Omental fat pad (tissue), 4 donors: Measurements from ENCODE around the gene LSS. TPM values are rescaled to one million over a fixed set of nuclear protein-coding genes. Genes with fewer than 3 reads are reported as not detected.
"Not testable (repeated sequence)": the region's sequence is repeated elsewhere in the genome, so short reads cannot be mapped to it uniquely, and the experiment has no call there.

Source experiments
- ATAC-seq: fragments of 150-250 bp; one replicate; pipeline ENCODE4 v1.9.1; 2016; ENCODE audit warnings: mild to moderate bottlenecking, moderate library complexity; ENCODE audit not compliant: low FRiP score
- DNase-seq: peaks from one replicate; pipeline ENCODE4 v3.0.0-alpha.2; 2019; ENCODE audit warnings: low spot score
- total RNA-seq, 4 donors: library from RNA; depleted of rRNA; stranded (reverse); fragments of >200 nt; gene quantifications; one replicate each; pipeline ENCODE4 v1.1.0, GENCODE V29; 2016
- TF ChIP-seq, protein P1 (sequence below), 3 donors: fragments of 450-650 bp; IDR thresholded peaks; one replicate each; pipeline ENCODE4 v1.5.1; 2016 to 2017; ENCODE audit warnings: antibody characterized with exemption in 3 of 3, mild to moderate bottlenecking in 3 of 3, moderate library complexity in 2 of 3

Gene LSS
- total RNA-seq, 4 donors from 2014 or later, result 94.8 to 122 (median 108) TPM

DNA sequence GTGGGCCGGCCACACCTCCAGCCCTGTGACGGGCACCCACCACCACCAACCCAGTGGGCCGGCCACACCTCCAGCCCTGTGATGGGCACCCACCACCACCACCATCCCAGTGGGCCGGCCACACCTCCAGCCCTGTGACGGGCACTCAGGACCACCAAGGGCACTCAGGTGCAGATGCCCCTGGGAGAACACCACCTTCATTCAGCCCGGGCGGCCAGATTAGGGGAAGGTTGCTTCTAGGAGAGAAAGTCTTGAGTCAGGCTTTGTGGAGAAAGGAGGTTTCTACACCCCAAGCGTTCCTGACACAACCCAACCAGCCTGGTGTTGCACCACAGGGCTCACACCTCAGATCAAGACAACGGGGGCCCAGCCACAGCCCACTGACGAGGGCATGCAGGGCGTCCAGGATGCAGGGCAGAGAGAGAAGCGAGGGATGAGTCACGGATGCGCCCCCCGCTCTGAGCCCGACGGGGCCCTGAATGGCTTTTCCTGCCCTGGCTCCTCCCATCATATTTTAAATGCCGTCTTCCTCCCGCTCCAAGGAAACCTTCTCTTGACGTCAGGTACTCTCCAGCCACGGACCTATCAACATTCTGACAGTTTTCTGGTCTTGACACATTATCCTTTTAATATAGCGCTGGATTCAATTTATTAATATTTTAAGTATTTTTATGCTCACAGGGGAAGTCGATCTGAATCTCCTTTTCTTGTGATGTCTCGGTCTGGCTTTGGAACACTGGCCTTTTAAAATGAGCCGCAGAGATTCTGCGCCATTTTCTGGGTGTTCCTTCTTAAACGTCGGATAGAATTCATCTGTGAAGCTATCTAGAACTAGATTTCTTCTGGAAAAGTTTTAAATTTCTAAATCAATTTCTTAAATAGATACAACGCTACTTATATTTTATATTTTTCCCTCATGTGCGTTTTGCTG is 43.7 kb downstream of the LSS start:
- TF ChIP-seq, protein P1, sequence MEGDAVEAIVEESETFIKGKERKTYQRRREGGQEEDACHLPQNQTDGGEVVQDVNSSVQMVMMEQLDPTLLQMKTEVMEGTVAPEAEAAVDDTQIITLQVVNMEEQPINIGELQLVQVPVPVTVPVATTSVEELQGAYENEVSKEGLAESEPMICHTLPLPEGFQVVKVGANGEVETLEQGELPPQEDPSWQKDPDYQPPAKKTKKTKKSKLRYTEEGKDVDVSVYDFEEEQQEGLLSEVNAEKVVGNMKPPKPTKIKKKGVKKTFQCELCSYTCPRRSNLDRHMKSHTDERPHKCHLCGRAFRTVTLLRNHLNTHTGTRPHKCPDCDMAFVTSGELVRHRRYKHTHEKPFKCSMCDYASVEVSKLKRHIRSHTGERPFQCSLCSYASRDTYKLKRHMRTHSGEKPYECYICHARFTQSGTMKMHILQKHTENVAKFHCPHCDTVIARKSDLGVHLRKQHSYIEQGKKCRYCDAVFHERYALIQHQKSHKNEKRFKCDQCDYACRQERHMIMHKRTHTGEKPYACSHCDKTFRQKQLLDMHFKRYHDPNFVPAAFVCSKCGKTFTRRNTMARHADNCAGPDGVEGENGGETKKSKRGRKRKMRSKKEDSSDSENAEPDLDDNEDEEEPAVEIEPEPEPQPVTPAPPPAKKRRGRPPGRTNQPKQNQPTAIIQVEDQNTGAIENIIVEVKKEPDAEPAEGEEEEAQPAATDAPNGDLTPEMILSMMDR (IDR thresholded peaks at IDR 0.05), result no peak
- ATAC-seq (peak; percentile 81), DNase-seq (peak; percentile 56)

DNA sequence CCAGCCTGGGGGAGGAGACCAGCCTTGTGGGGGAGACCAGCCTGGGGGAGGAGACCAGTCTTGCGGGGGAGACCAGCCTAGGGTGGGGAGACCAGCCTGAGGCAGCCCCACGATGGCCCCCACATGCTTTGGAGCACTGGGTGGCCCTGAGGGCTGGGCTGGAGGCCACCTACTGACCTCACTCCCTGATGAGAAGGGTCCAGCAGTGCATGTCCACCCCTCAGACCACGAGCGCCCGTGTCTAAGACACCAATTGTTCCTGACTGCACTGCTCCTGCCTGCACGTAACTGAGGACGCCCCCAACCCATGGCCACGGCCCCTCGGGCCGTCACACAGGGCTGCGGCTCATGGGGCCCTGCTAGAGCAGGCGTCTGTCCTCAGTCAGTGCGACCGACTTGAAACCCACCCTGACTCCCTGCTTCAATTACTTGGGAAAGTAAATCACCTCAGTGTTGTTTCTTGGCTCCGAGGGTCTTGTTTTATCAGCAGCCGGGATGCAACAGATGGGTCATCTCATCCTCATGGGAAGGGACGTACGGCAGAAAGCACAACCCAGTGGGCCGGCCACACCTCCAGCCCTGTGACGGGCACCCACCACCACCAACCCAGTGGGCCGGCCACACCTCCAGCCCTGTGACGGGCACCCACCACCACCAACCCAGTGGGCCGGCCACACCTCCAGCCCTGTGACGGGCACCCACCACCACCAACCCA is 44.5 kb downstream of the LSS start, which contains the start of gene SPATC1L:
SPATC1L (minus strand) TSS at position 550 of the 715 bp plus-strand sequence. CDS start 1,643 bp downstream, outside the sequence.
- TF ChIP-seq, protein P1 (IDR thresholded peaks at IDR 0.05), result no peak
- DNase-seq (no peak), ATAC-seq (peak; percentile 40)

DNA sequence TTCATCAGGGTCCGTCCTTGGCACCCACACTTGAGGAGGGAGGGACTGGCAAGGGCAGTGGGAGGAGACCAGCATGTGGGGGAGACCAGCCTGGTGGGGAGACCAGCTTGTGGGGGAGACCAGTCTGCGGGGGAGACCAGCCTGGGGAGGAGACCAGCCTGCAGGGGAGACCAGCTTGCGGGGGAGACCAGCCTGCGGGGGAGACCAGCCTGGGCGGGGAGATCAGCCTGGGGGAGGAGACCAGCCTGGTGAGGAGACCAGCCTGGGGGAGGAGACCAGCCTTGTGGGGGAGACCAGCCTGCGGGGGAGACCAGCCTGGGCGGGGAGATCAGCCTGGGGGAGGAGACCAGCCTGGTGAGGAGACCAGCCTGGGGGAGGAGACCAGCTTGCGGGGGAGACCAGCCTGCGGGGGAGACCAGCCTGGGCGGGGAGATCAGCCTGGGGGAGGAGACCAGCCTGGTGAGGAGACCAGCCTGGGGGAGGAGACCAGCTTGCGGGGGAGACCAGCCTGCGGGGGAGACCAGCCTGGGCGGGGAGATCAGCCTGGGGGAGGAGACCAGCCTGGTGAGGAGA is 45.2 kb downstream of the LSS start:
- not testable (repeated sequence) for ATAC-seq

DNA sequence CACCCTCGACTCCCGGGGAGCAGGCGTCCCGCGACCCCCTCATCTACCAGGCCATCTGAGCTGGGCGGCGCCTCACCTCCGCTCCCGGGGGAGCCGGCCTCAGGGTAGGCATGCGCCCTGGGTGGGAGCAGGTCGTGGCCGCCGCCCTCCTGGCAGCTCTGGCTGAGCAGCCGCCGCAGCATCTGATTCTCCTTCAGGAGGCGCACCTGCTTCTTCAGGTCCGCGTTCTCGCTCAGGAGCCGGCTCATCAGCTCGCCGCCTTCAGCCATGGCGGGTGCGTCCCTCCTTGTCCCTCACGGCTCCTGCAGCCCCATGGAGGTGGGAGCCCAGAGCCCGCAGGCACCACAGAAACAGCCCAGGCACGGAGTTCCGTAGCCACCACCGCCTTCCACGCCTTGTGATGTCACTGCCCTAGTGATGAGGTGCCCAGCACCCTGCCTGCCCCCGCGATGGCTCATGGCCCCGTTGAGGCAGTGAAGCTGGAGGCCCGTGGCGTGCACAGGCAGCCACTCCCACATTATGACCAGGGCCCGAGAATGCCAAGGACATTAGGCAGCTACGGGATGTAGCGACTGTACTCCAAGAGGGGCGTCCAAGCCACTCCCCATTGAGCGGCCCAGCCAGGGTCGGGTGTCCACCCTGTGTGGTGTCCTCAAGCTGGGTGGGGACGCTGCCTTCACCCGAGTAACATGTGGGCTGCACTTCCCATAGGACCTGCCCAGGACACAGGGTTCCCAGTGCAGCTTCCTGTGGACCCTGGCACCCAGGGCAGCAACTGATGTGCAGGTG is 45.8 kb downstream of the LSS start:
- DNase-seq (no peak), ATAC-seq (no peak)
- TF ChIP-seq, protein P1 (IDR thresholded peaks at IDR 0.05), result no peak

More for the DNA sequence above, 45.2 kb downstream of the LSS start:
- DNase-seq, result not testable (repeated sequence)

DNA sequence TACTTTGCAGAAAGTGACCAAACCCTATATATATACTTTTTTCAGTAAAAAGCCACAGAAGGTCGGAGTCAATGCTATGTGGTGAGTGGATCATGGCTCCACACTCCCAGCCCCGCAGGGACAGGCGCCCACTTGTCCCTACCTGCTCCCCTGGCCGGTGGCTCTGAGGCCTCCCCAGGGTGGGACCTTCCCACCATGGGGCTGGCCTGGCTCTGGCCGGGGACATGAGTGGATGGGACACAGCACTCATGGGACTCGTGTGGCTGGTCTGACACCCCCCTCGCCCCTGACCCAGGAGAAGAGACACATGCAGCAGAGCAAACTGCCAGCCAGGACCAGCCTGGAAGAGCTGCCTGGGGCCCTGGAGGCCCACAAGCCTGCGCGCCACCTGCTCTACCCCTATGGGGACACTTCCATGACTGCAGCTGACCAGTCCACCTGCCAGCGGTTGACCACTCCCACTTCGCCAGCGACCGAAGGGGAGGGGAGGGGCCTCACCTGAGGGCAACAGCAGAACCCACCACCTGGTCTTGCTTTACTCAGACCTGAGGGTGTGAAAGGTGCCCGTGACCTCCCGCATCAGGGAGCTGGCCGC is 46.5 kb downstream of the LSS start:
- DNase-seq (no peak), ATAC-seq (no peak)
- TF ChIP-seq, protein P1 (IDR thresholded peaks at IDR 0.05), result no peak

DNA sequence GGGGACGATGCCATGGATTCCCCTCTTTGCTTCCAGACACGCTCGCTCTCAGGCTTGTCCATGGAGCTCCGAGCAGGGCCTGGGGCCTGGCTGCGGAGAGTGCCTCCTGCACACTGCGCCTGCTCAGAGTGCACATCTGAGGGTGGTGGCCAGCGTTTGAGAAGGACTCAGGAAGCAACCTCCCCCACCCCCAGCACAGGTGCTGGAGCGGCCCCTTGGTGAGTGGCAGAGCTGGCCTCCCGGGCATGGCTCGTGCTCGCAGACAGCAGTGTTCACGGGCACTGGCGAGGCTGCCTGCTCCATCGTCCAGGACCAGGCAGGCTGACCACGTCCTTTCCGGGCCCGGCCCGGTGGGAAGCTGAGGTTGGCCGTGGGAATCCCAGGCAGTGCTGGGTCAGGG is 47.1 kb downstream of the LSS start:
- no peak for ATAC-seq
- TF ChIP-seq, protein P1 (IDR thresholded peaks at IDR 0.05), result no peak
- no peak for DNase-seq
